HG03103 (cell line): ENCODE measurements around the gene DGCR8.

Experiments used
- ATAC-seq: cut with Tn5 transposase; IDR thresholded peaks from one replicate; pipeline ENCODE4 v1.9.1; 2021; ENCODE audit warnings: low read depth; ENCODE audit not compliant: unreplicated experiment

DGCR8 gene

GRCh38 chr22:20052309-20053259 is 27.5 kb upstream of the DGCR8 start:
- ATAC-seq: no peak

- no peak for ATAC-seq
Measured at GRCh38 chr22:20053407-20054033, 26.5 kb upstream of the DGCR8 start.

- no peak for ATAC-seq
Measured at GRCh38 chr22:20054034-20054427, 26.0 kb upstream of the DGCR8 start.

GRCh38 chr22:20054485-20054884 is 25.6 kb upstream of the DGCR8 start:
- no peak for ATAC-seq

- no peak for ATAC-seq
Measured at GRCh38 chr22:20055144-20055543, 24.9 kb upstream of the DGCR8 start.

- no peak for ATAC-seq
Measured at GRCh38 chr22:20055654-20056053, 24.4 kb upstream of the DGCR8 start.

- ATAC-seq: no peak
Measured at GRCh38 chr22:20056161-20056560, 23.9 kb upstream of the DGCR8 start.

GRCh38 chr22:20056696-20057386 is 23.2 kb upstream of the DGCR8 start:
- no peak for ATAC-seq

- no peak for ATAC-seq
Measured at GRCh38 chr22:20057596-20058268, 22.3 kb upstream of the DGCR8 start.

- no peak for ATAC-seq
Measured at GRCh38 chr22:20058989-20059770, 20.9 kb upstream of the DGCR8 start.

GRCh38 chr22:20060700-20061480 is 19.2 kb upstream of the DGCR8 start:
- ATAC-seq: no peak

GRCh38 chr22:20061481-20061861 is 18.6 kb upstream of the DGCR8 start:
- ATAC-seq: no peak

GRCh38 chr22:20062043-20062765 is 17.8 kb upstream of the DGCR8 start:
- no peak for ATAC-seq

- ATAC-seq: no peak
Measured at GRCh38 chr22:20062766-20063083, 17.3 kb upstream of the DGCR8 start.

- ATAC-seq: no peak
Measured at GRCh38 chr22:20063271-20064139, 16.5 kb upstream of the DGCR8 start.

- no peak for ATAC-seq
Measured at GRCh38 chr22:20064140-20064480, 15.9 kb upstream of the DGCR8 start.

- ATAC-seq: no peak
Measured at GRCh38 chr22:20064545-20065262, 15.3 kb upstream of the DGCR8 start.
